ENCODE data around the gene DCC.

DNA sequence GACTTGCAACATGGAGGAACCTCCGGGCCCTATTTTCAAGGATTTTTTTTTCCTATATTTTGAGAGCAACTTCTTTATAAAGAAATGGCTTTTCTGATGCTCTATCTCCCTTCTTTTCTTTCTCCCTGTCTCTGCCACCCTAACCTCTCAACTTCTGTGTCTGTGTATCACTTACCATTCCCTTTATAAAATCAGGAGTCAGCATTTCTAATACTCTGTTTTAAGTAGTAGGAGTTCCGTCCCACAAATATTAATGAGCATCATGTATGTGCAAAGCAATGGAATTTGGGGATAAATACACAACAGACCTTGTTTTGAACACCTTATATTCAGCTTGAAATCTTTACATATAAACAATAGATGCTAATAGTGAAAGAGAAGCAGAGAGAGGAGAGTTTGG, 268.0 kb downstream of the DCC start:
- TF ChIP-seq, protein P1, sequence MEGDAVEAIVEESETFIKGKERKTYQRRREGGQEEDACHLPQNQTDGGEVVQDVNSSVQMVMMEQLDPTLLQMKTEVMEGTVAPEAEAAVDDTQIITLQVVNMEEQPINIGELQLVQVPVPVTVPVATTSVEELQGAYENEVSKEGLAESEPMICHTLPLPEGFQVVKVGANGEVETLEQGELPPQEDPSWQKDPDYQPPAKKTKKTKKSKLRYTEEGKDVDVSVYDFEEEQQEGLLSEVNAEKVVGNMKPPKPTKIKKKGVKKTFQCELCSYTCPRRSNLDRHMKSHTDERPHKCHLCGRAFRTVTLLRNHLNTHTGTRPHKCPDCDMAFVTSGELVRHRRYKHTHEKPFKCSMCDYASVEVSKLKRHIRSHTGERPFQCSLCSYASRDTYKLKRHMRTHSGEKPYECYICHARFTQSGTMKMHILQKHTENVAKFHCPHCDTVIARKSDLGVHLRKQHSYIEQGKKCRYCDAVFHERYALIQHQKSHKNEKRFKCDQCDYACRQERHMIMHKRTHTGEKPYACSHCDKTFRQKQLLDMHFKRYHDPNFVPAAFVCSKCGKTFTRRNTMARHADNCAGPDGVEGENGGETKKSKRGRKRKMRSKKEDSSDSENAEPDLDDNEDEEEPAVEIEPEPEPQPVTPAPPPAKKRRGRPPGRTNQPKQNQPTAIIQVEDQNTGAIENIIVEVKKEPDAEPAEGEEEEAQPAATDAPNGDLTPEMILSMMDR (IDR thresholded peaks at IDR 0.05): no peak
- TF ChIP-seq POLR2A (IDR thresholded peaks at IDR 0.05): no peak
